Measurements from ENCODE around the gene CDKAL1.

The CDKAL1 gene

GRCh38 chr6:20757761-20758160 is 223.5 kb downstream of the CDKAL1 start:
- Histone ChIP-seq H2AFZ (ENCODE audit: low read length) (no peak overlapping the region), H3F3A (ENCODE audit: low read depth) (no peaks in the 10 kb centered on the region), H3K79me2 (ENCODE audit: insufficient read depth, low read length) (peaks cover 19% of the 10 kb centered on the region; the same call in 1 of the 2 replicates), H3K9me2 (replicated peaks; ENCODE audit: low read depth, low read length) (no peaks in the 10 kb centered on the region), H3K27me3 (ENCODE audit: insufficient read depth, low read length, poor library complexity, severe bottlenecking) (no peaks in the 10 kb centered on the region), H3K9ac (ENCODE audit: low read depth, low read length, poor library complexity, severe bottlenecking) (no peak overlapping the region), H3K4me3 (ENCODE audit: low read length, poor library complexity, severe bottlenecking) (no peak overlapping the region), H3K36me3 (ENCODE audit: insufficient read depth, low read length) (0 out of 2 replicates have a peak, but pooled peaks cover 6% of the 10 kb centered on the region), H4K20me1 (ENCODE audit: insufficient read depth, low read length, poor library complexity, severe bottlenecking) (no peaks in the 10 kb centered on the region), H3K9me3 (ENCODE audit: insufficient read depth, low read depth, low read length) (0 out of 2 replicates have a peak, but pooled peaks cover 4% of the 10 kb centered on the region), H3K4me2 (ENCODE audit: low read depth, low read length, poor library complexity, severe bottlenecking) (no peak overlapping the region), H3K4me1 (ENCODE audit: insufficient read depth, low read length, poor library complexity, severe bottlenecking) (peaks cover 30% of the 10 kb centered on the region)
- no peak for TF ChIP-seq EZH2phosphoT487 (IDR thresholded peaks at IDR 0.05; ENCODE audit: borderline replicate concordance)
- TF ChIP-seq CTCF (conservative IDR thresholded peaks at IDR 0.05; ENCODE audit: low read length): no peak

- H3K4me2 ChIP-seq (ENCODE audit: low read depth, low read length, poor library complexity, severe bottlenecking): no peak overlapping the region
- TF ChIP-seq EZH2phosphoT487 (IDR thresholded peaks at IDR 0.05; ENCODE audit: borderline replicate concordance) (no peak), CTCF (conservative IDR thresholded peaks at IDR 0.05; ENCODE audit: low read length) (no peak)
Measured at GRCh38 chr6:20763296-20763695, 229.0 kb downstream of the CDKAL1 start.

GRCh38 chr6:20769631-20770030 is 235.4 kb downstream of the CDKAL1 start:
- TF ChIP-seq EZH2phosphoT487 (IDR thresholded peaks at IDR 0.05; ENCODE audit: borderline replicate concordance) (no peak), CTCF (conservative IDR thresholded peaks at IDR 0.05; ENCODE audit: low read length) (no peak)
- Histone ChIP-seq H3K4me1 (ENCODE audit: insufficient read depth, low read length, poor library complexity, severe bottlenecking) (peaks cover 78% of the 10 kb centered on the region), H3K9me2 (replicated peaks; ENCODE audit: low read depth, low read length) (no peaks in the 10 kb centered on the region), H3K27me3 (ENCODE audit: insufficient read depth, low read length, poor library complexity, severe bottlenecking) (no peaks in the 10 kb centered on the region), H2AFZ (ENCODE audit: low read length) (no peak overlapping the region), H3K36me3 (ENCODE audit: insufficient read depth, low read length) (no peaks in the 10 kb centered on the region), H3F3A (ENCODE audit: low read depth) (peaks cover 15% of the 10 kb centered on the region; the same call in 1 of the 2 replicates), H3K4me2 (ENCODE audit: low read depth, low read length, poor library complexity, severe bottlenecking) (peak overlapping the region; percentile 74), H3K9ac (ENCODE audit: low read depth, low read length, poor library complexity, severe bottlenecking) (peak overlapping the region; percentile 80), H3K9me3 (ENCODE audit: insufficient read depth, low read depth, low read length) (no peaks in the 10 kb centered on the region), H3K4me3 (ENCODE audit: low read length, poor library complexity, severe bottlenecking) (peak overlapping the region; percentile 57), H3K79me2 (ENCODE audit: insufficient read depth, low read length) (peaks cover 31% of the 10 kb centered on the region), H4K20me1 (ENCODE audit: insufficient read depth, low read length, poor library complexity, severe bottlenecking) (no peaks in the 10 kb centered on the region)

More at GRCh38 chr6:20763296-20763695, 229.0 kb downstream of the CDKAL1 start:
- Histone ChIP-seq H3K27me3 (ENCODE audit: insufficient read depth, low read length, poor library complexity, severe bottlenecking) (no peaks in the 10 kb centered on the region), H3K79me2 (ENCODE audit: insufficient read depth, low read length) (no peaks in the 10 kb centered on the region), H4K20me1 (ENCODE audit: insufficient read depth, low read length, poor library complexity, severe bottlenecking) (no peaks in the 10 kb centered on the region), H3K9me3 (ENCODE audit: insufficient read depth, low read depth, low read length) (no peaks in the 10 kb centered on the region), H3K4me1 (ENCODE audit: insufficient read depth, low read length, poor library complexity, severe bottlenecking) (peaks cover 30% of the 10 kb centered on the region), H3K9me2 (replicated peaks; ENCODE audit: low read depth, low read length) (no peaks in the 10 kb centered on the region), H3F3A (ENCODE audit: low read depth) (no peaks in the 10 kb centered on the region), H3K4me3 (ENCODE audit: low read length, poor library complexity, severe bottlenecking) (no peak overlapping the region), H3K36me3 (ENCODE audit: insufficient read depth, low read length) (no peaks in the 10 kb centered on the region), H3K9ac (ENCODE audit: low read depth, low read length, poor library complexity, severe bottlenecking) (no peak overlapping the region), H2AFZ (ENCODE audit: low read length) (no peak overlapping the region)
